B cell (primary cell): ENCODE data around the gene PHF21A. TPM values are rescaled to one million over a fixed set of nuclear protein-coding genes. Genes with fewer than 3 reads are reported as not detected.
A peak's percentile ranks its signal among the peaks of the same experiment; 100 is the strongest.

Source experiments
- ATAC-seq: fragments of 200-7000 bp; cut with Tn5 transposase; one replicate; pipeline ENCODE4 v1.10.0; 2021; ENCODE audit warnings: low read depth, mild to moderate bottlenecking, moderate number of reproducible peaks, moderate library complexity
- CTCF ChIA-PET: fragments of 350-600 bp; sonication (Branson Sonifier 250); formaldehyde crosslinking; loops from one replicate; lab custom pipeline; 2021; ENCODE audit warnings: antibody characterized with exemption, inconsistent platforms; lab: Charles Lee
- POLR2A ChIA-PET: fragments of 350-600 bp; sonication (Branson Sonifier 250); formaldehyde crosslinking; loops from one replicate; lab custom pipeline; 2021; ENCODE audit warnings: antibody characterized with exemption; lab: Charles Lee
- DNase-seq: peaks from one replicate; pipeline ENCODE4 v3.0.0; 2013
- H2AFZ ChIP-seq: 2 replicates; pipeline ENCODE4 v1.6.1; 2012; ENCODE audit warnings: mild to moderate bottlenecking, low read depth, low read length; ENCODE audit not compliant: insufficient read depth, poor library complexity, severe bottlenecking
- H3K27ac ChIP-seq, 2 donors: 1 replicate in 1 of 2; 2 replicates in 1 of 2; pipeline ENCODE4 v1.5.1; 2012 to 2013; ENCODE audit warnings: low read length in 2 of 2, mild to moderate bottlenecking in 2 of 2, moderate library complexity in 1 of 2
- H3K27me3 ChIP-seq, 4 experiments: fragments of 200-600 bp in 1 of 4; sonication (generic) in 1 of 4; replicated peaks in 1 of 4; 1 replicate in 2 of 4; 2 replicates in 2 of 4; pipeline versions ENCODE4 v1.6.1 to v1.7.0; 2013 to 2016; ENCODE audit warnings: low read length in 3 of 4, mild to moderate bottlenecking in 2 of 4, mixed read lengths in 1 of 4, moderate library complexity in 1 of 4; ENCODE audit not compliant: insufficient read depth in 4 of 4, control insufficient read depth in 3 of 4; ENCODE audit errors: control extremely low read depth in 1 of 4
- H3K36me3 ChIP-seq, 2 experiments: replicated peaks in 1 of 2; 1 replicate in 1 of 2; 2 replicates in 1 of 2; pipeline versions ENCODE4 v1.6.1 to v1.7.1; 2013; ENCODE audit warnings: low read length in 1 of 2; ENCODE audit not compliant: insufficient read depth in 2 of 2, control insufficient read depth in 1 of 2; ENCODE audit errors: control extremely low read depth in 1 of 2, extremely low read depth in 1 of 2
- H3K4me1 ChIP-seq, 2 donors: fragments of 200-600 bp in 1 of 2; sonication (generic) in 1 of 2; 1 replicate in 1 of 2; 2 replicates in 1 of 2; pipeline versions ENCODE4 v1.5.1 to v1.6.1; 2013 to 2017; ENCODE audit warnings: low read length in 2 of 2; ENCODE audit not compliant: control insufficient read depth in 2 of 2, insufficient read depth in 2 of 2
- H3K4me2 ChIP-seq: replicated peaks from 2 replicates; pipeline ENCODE3; 2012; ENCODE audit warnings: mild to moderate bottlenecking, low read depth, low read length; ENCODE audit not compliant: poor library complexity, severe bottlenecking
- H3K4me3 ChIP-seq, 5 experiments: fragments of 200-600 bp in 1 of 5; sonication (generic) in 1 of 5; 1 replicate in 3 of 5; 2 replicates in 2 of 5; pipeline versions ENCODE4 v1.5.1 to v1.7.0; 2011 to 2016; ENCODE audit warnings: low read length in 4 of 5, mild to moderate bottlenecking in 4 of 5, low read depth in 2 of 5, control low read depth in 1 of 5, moderate library complexity in 1 of 5; ENCODE audit not compliant: insufficient read depth in 1 of 5; ENCODE audit errors: control extremely low read depth in 1 of 5, extremely low read depth in 1 of 5
- H3K79me2 ChIP-seq: fragments of 200-600 bp; sonication (generic); one replicate; pipeline ENCODE4 v1.6.0; 2016; ENCODE audit warnings: low read length; ENCODE audit not compliant: control insufficient read depth, insufficient read depth
- H3K9ac ChIP-seq: fragments of 200-600 bp; sonication (generic); 2 replicates; pipeline ENCODE4 v1.6.1; 2017; ENCODE audit warnings: mild to moderate bottlenecking, low read length, moderate library complexity
- H3K9me3 ChIP-seq, 3 donors: one replicate each; pipeline versions ENCODE4 v1.6.1 to v1.7.1; 2013; ENCODE audit warnings: low read length in 2 of 3; ENCODE audit not compliant: control insufficient read depth in 2 of 3, insufficient read depth in 1 of 3; ENCODE audit errors: control extremely low read depth in 1 of 3
- H4K20me1 ChIP-seq: 2 replicates; pipeline ENCODE4 v1.6.0; 2012; ENCODE audit warnings: mild to moderate bottlenecking, low read length; ENCODE audit not compliant: insufficient read depth, control insufficient read depth, poor library complexity, severe bottlenecking
- H3K27ac Mint-ChIP-seq: one replicate; pipeline ENCODE4 v1.8.0; 2021; ENCODE audit warnings: mixed read lengths
- H3K27me3 Mint-ChIP-seq: one replicate; pipeline ENCODE4 v1.8.0; 2021; ENCODE audit warnings: mixed read lengths
- H3K4me1 Mint-ChIP-seq: one replicate; pipeline ENCODE4 v1.8.0; 2021; ENCODE audit warnings: mixed read lengths
- H3K4me3 Mint-ChIP-seq: one replicate; pipeline ENCODE4 v1.8.0; 2021; ENCODE audit warnings: mixed read lengths
- H3K9me3 Mint-ChIP-seq: one replicate; pipeline ENCODE4 v1.8.0; 2022; ENCODE audit warnings: mixed read lengths; ENCODE audit not compliant: insufficient read depth
- EZH2 ChIP-seq: IDR thresholded peaks from 2 replicates; pipeline ENCODE4 v1.6.1; 2012; ENCODE audit warnings: borderline replicate concordance, low read depth, mild to moderate bottlenecking, moderate library complexity, low read length; ENCODE audit not compliant: insufficient read depth, poor library complexity, severe bottlenecking
- WGBS: methylation state at CpG from one replicate; pipeline ENCODE4 v1.1.5; 2013; ENCODE audit warnings: missing lambda C conversion rate; ENCODE audit not compliant: insufficient coverage; 5-methylcytosine and 5-hydroxymethylcytosine counted together
- intact Hi-C: fragments of 100-400 bp; cut with micrococcal nuclease; formaldehyde crosslinking; loops from one replicate; pipeline ENCODE4 v1.10.0; 2022
- polyA plus RNA-seq: library from polyadenylated mRNA; depleted of rRNA; stranded (reverse); fragments of >200 nt; gene quantifications from 2 replicates; pipeline ENCODE4 v1.2.3, GENCODE V29; 2012
- total RNA-seq, 2 donors: library from RNA; stranded (reverse); fragments of 120-200 nt in 1 of 2; gene quantifications; 1 replicate in 1 of 2; 2 replicates in 1 of 2; pipeline versions ENCODE4 v1.2.3 to v1.2.4, GENCODE V29; 2013 to 2022
- TF ChIP-seq, protein P1 (sequence below): fragments of 200-600 bp; IDR thresholded peaks from one replicate; pipeline ENCODE4 v1.8.0; 2022; ENCODE audit warnings: antibody characterized with exemption, mild to moderate bottlenecking

PHF21A gene
- total and polyA plus RNA-seq, 2 donors (not counting 1 experiment from before 2014, with no cell fraction given): 41.9 to 103 TPM

DNA sequence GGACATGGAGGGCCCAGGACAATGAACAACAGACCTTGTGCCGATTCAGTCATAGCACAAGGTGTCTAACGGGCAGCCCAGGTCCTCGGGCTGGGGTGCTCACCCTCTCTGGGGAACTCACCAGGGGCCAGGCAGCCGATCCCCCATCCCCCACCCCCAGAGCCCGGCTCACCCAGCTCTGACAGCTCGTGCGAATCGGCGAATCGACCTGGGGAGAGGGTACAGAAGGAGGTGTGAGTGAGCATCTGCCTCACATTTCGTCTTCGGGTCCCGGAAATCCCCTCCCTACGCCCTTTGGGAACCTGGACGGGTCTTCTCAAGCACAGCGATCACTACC, 204.0 kb downstream of the PHF21A start:
- Mint-ChIP-seq H3K9me3 (no peaks in the 10 kb centered on the region), H3K27ac (peak overlapping the region; percentile 94), H3K4me1 (peaks cover 64% of the 10 kb centered on the region), H3K4me3 (peak overlapping the region; percentile 92), H3K27me3 (no peaks in the 10 kb centered on the region)
- 7% methylated on average over 15 of the region's 16 CpGs for WGBS
- DNase-seq (no peak), ATAC-seq (no peak)
- peak overlapping the region; percentile 68 to 99 (median 90) for H3K4me3 ChIP-seq
- H3K27me3 ChIP-seq: no peaks in the 10 kb centered on the region
- no peak for TF ChIP-seq EZH2
- TF ChIP-seq, protein P1, sequence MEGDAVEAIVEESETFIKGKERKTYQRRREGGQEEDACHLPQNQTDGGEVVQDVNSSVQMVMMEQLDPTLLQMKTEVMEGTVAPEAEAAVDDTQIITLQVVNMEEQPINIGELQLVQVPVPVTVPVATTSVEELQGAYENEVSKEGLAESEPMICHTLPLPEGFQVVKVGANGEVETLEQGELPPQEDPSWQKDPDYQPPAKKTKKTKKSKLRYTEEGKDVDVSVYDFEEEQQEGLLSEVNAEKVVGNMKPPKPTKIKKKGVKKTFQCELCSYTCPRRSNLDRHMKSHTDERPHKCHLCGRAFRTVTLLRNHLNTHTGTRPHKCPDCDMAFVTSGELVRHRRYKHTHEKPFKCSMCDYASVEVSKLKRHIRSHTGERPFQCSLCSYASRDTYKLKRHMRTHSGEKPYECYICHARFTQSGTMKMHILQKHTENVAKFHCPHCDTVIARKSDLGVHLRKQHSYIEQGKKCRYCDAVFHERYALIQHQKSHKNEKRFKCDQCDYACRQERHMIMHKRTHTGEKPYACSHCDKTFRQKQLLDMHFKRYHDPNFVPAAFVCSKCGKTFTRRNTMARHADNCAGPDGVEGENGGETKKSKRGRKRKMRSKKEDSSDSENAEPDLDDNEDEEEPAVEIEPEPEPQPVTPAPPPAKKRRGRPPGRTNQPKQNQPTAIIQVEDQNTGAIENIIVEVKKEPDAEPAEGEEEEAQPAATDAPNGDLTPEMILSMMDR: no peak
- CTCF ChIA-PET: interaction anchor here (0.9 to 9.6 kb wide), 7 partner anchors 17 to 145 kb away, joined by 3 to 98 read pairs (median 6); no protein-coding TSS in a partner anchor
- H3K36me3 ChIP-seq: peaks cover 2 to 31% of the 10 kb centered on the region in 2 experiments
- peak overlapping the region; percentile 98 for H3K4me2 ChIP-seq
- peaks cover 44 to 57% of the 10 kb centered on the region in 2 donors for H3K4me1 ChIP-seq
- H4K20me1 ChIP-seq: peaks cover 54% of the 10 kb centered on the region
- H3K27ac ChIP-seq: peak overlapping the region; percentile 88 to 95
- H3K79me2 ChIP-seq: peaks cover 43% of the 10 kb centered on the region
- no peaks in the 10 kb centered on the region for H3K9me3 ChIP-seq
- peak overlapping the region; percentile 97 for H3K9ac ChIP-seq
- POLR2A ChIA-PET: interaction anchor here (0.9 to 9.1 kb wide), 4 partner anchors 17 to 111 kb away, joined by 3 to 162 read pairs (median 4); partner anchors contain the start of gene CRY2
- peak overlapping the region; percentile 80 for H2AFZ ChIP-seq
- intact Hi-C loops: loop anchor here (5.0 to 10.0 kb wide), 4 partner anchors 205 to 1352 kb away; partner anchors contain the start of genes ATG13, CD82, DGKZ and HARBI1

DNA sequence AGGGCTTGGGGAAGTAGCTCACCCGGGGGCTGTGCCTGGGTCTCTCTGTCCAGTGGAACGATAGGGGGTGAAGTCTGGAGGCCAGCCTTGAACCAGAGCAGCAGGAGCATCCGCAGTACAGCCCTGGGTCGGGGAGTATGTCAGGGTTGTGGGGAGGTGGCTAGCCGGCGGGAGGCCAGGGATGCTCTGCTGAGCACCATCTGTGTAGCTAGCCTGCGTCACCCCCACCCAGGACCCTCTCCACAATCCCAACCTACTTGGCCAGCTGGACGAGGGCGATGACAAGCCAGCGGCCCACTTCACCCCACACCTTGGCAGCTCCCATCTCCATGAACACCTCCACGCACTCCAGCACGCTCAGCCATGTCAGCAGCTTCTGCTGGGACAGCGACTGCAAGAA, 205.8 kb downstream of the PHF21A start:
- Mint-ChIP-seq H3K4me3 (peak overlapping the region; percentile 32), H3K27ac (peak overlapping the region; percentile 50), H3K27me3 (no peaks in the 10 kb centered on the region), H3K9me3 (no peaks in the 10 kb centered on the region), H3K4me1 (peaks cover 51% of the 10 kb centered on the region)
- no peaks in the 10 kb centered on the region for H3K9me3 ChIP-seq
- H3K36me3 ChIP-seq: peaks cover 2 to 43% of the 10 kb centered on the region in 2 experiments
- intact Hi-C loops: loop anchor here (5.0 to 10.0 kb wide), 4 partner anchors 207 to 1351 kb away; partner anchors contain the start of genes ATG13, CD82, DGKZ and HARBI1
- no peak overlapping the region for H3K4me3 ChIP-seq
- no peak overlapping the region for H3K27ac ChIP-seq
- H3K27me3 ChIP-seq: no peaks in the 10 kb centered on the region
- no peak for TF ChIP-seq EZH2
- TF ChIP-seq, protein P1: no peak
- no peak overlapping the region for H2AFZ ChIP-seq
- peaks cover 53% of the 10 kb centered on the region for H4K20me1 ChIP-seq
- POLR2A ChIA-PET: interaction anchor here (0.6 kb wide), 1 partner anchor 175 kb away, joined by 8 read pairs; no protein-coding TSS in a partner anchor
- WGBS: 92% methylated on average over 12 of the region's 13 CpGs
- no peak for DNase-seq
- no peak for ATAC-seq
- H3K4me2 ChIP-seq: no peak overlapping the region
- CTCF ChIA-PET: interaction anchor here (1.0 to 3.1 kb wide), 4 partner anchors 49 to 91 kb away, joined by 3 to 11 read pairs (median 4); no protein-coding TSS in a partner anchor
- peaks cover 27 to 40% of the 10 kb centered on the region in 2 donors for H3K4me1 ChIP-seq
- peaks cover 32% of the 10 kb centered on the region for H3K79me2 ChIP-seq
- no peak overlapping the region for H3K9ac ChIP-seq
